GM12878 (cell line): ENCODE data around the gene FGGY. TPM values are rescaled to one million over a fixed set of nuclear protein-coding genes. Genes with fewer than 3 reads are reported as not detected.

Experiments
- ATAC-seq: fragments of 200-7000 bp; cut with Tn5 transposase; 3 replicates; pipeline ENCODE4 v1.9.1; 2020; ENCODE audit warnings: mild to moderate bottlenecking, moderate library complexity
- BruUV-seq: library from RNA; stranded (reverse); fragments of 400-500 nt; replicated peaks from 2 replicates; lab custom pipeline; 2021; lab: Mats Ljungman, UMichigan
- CTCF ChIA-PET: fragments of 300-600 bp; sonication (Branson Sonifier 250); formaldehyde crosslinking; extraction: SDS; loops from one replicate; lab custom pipeline; 2021; ENCODE audit warnings: inconsistent platforms; lab: Yijun Ruan, JAX
- POLR2A ChIA-PET: fragments of 350-600 bp; formaldehyde crosslinking; extraction: SDS; loops from one replicate; lab custom pipeline; 2021; ENCODE audit warnings: inconsistent platforms; lab: Charles Lee
- RAD21 ChIA-PET: fragments of 300-600 bp; sonication (Branson Sonifier 250); formaldehyde crosslinking; loops from one replicate; lab custom pipeline; 2023; ENCODE audit warnings: antibody characterized with exemption; ENCODE audit not compliant: unreplicated experiment; lab: Charles Lee
- SMC1A ChIA-PET: fragments of 300-600 bp; sonication (Branson Sonifier 250); formaldehyde crosslinking; loops from one replicate; lab custom pipeline; 2023; ENCODE audit not compliant: unreplicated experiment, uncharacterized antibody; lab: Charles Lee
- DNase-seq: peaks from one replicate; pipeline ENCODE4 v3.0.0-alpha.2; 2011; ENCODE audit warnings: low read depth, low spot score
- FAIRE-seq: peaks from 3 replicates; lab custom pipeline; 2011; peaks lifted over from hg19 to GRCh38; lab: Jason Lieb, UNC
- H2AFZ ChIP-seq: 2 replicates; pipeline ENCODE4 v1.6.0; 2011; ENCODE audit warnings: low read depth, low read length, control low read depth; ENCODE audit not compliant: control insufficient read depth
- H3K27ac ChIP-seq: 2 replicates; pipeline ENCODE4 v1.5.1; 2011; ENCODE audit warnings: control low read depth; ENCODE audit not compliant: control insufficient read depth, insufficient read depth
- H3K27me3 ChIP-seq, 2 experiments: replicated peaks in 1 of 2; 2 replicates each; pipeline versions ENCODE4 v1.6.0 to v1.6.1; 2011; ENCODE audit warnings: low read length in 1 of 2; ENCODE audit not compliant: control insufficient read depth in 2 of 2, insufficient read depth in 2 of 2
- H3K36me3 ChIP-seq, 2 experiments: 2 replicates each; pipeline ENCODE4 v1.5.1; 2011; ENCODE audit warnings: low read length in 1 of 2; ENCODE audit not compliant: control insufficient read depth in 2 of 2, insufficient read depth in 2 of 2
- H3K4me1 ChIP-seq: 2 replicates; pipeline ENCODE4 v1.6.1; 2011; ENCODE audit warnings: mild to moderate bottlenecking, low read length, moderate library complexity, mixed read lengths; ENCODE audit not compliant: control insufficient read depth, insufficient read depth
- H3K4me2 ChIP-seq: 2 replicates; pipeline ENCODE4 v1.6.0; 2011; ENCODE audit warnings: control low read depth; ENCODE audit not compliant: control insufficient read depth, insufficient read depth
- H3K4me3 ChIP-seq: fragments of 200-600 bp; sonication (generic); 2 replicates; pipeline ENCODE4 v1.5.1; 2016
- H3K79me2 ChIP-seq: 2 replicates; pipeline ENCODE4 v1.6.0; 2011; ENCODE audit warnings: low read length; ENCODE audit not compliant: control insufficient read depth, insufficient read depth
- H3K9ac ChIP-seq: 2 replicates; pipeline ENCODE4 v1.8.0; 2011; ENCODE audit warnings: low read length, control low read depth, mixed read lengths; ENCODE audit not compliant: control insufficient read depth, insufficient read depth
- H3K9me3 ChIP-seq: replicated peaks from 3 replicates; pipeline ENCODE4 v1.5.1; 2011; ENCODE audit warnings: mild to moderate bottlenecking, low read length; ENCODE audit not compliant: control insufficient read depth, insufficient read depth
- H4K20me1 ChIP-seq: 2 replicates; pipeline ENCODE4 v1.6.0; 2011; ENCODE audit not compliant: control insufficient read depth, insufficient read depth
- ASH2L ChIP-seq: fragments of 300-600, 200-600 bp; sonication (generic); IDR thresholded peaks from 2 replicates; pipeline ENCODE4 v1.6.1; 2017; ENCODE audit warnings: low read depth, mild to moderate bottlenecking, borderline replicate concordance
- POLR2AphosphoS2 ChIP-seq: IDR thresholded peaks from 2 replicates; pipeline ENCODE4 v1.6.1; 2011; ENCODE audit warnings: low read depth, mild to moderate bottlenecking, low read length, improper control_type of control experiment, moderate library complexity
- SREBF1 ChIP-seq: IDR thresholded peaks from 2 replicates; pipeline ENCODE4 v1.6.1; 2012; ENCODE audit warnings: mild to moderate bottlenecking, low read length
- SUPT20H ChIP-seq: IDR thresholded peaks from 2 replicates; pipeline ENCODE4 v1.6.1; 2011; ENCODE audit warnings: low read depth, mild to moderate bottlenecking, low read length, moderate library complexity, borderline replicate concordance; ENCODE audit not compliant: control insufficient read depth
- ZNF207 ChIP-seq: fragments of 450-650 bp; IDR thresholded peaks from 2 replicates; pipeline ENCODE4 v1.6.1; 2014; ENCODE audit warnings: antibody characterized with exemption, mild to moderate bottlenecking, borderline replicate concordance
- ZNF24 ChIP-seq: fragments of 450-650 bp; IDR thresholded peaks from 2 replicates; pipeline ENCODE4 v1.6.1; 2017; ENCODE audit warnings: antibody characterized with exemption, mild to moderate bottlenecking
- WGBS: methylation state at CpG from one replicate; pipeline ENCODE4 v1.1.6; 2016; ENCODE audit warnings: low lambda C conversion rate; ENCODE audit not compliant: insufficient replicate concordance, insufficient coverage; ENCODE audit errors: missing lambda C conversion rate; 5-methylcytosine and 5-hydroxymethylcytosine counted together
- in situ Hi-C: fragments of 300-500 bp; cut with MboI; formaldehyde crosslinking; loops from 9 replicates; pipeline ENCODE4 v1.14.3; 2018; ENCODE audit warnings: mixed read lengths
- intact Hi-C: fragments of 100-400 bp; cut with micrococcal nuclease; formaldehyde crosslinking; loops from one replicate; pipeline ENCODE4 v1.14.2; 2022; ENCODE audit not compliant: unreplicated experiment
- polyA plus RNA-seq, 11 experiments: library from polyadenylated mRNA; depleted of rRNA in 4 of 11; unstranded in 6 of 11; stranded (reverse) in 5 of 11; fragments of >200 nt; fragmentation: Nextera tagmentation in 4 of 11; fragmentation: Illumina TruSeq in 1 of 11; extraction: Ambion mirVana in 4 of 11; extraction: Trizol in 1 of 11; gene quantifications; 1 replicate in 1 of 11; 2 replicates in 10 of 11; pipeline versions ENCODE4 v1.2.1 to v1.2.3, GENCODE V29; 2011 to 2016; ENCODE audit warnings: inconsistent platforms in 2 of 11, missing spikeins in 2 of 11, low read depth in 1 of 11
- total RNA-seq, 4 experiments: library from RNA; depleted of rRNA in 3 of 4; stranded (reverse); fragments of >200 nt in 3 of 4; fragmentation: Illumina TruSeq in 1 of 4; extraction: Trizol in 1 of 4; gene quantifications; 2 replicates each; pipeline versions ENCODE4 v1.2.1 to v1.2.3, GENCODE V29; 2013 to 2021
- TF ChIP-seq, protein P1 (sequence below): IDR thresholded peaks from 2 replicates; pipeline ENCODE4 v1.6.1; 2011; ENCODE audit warnings: low read depth, mild to moderate bottlenecking, low read length, moderate library complexity, borderline replicate concordance; ENCODE audit errors: extremely low read depth
- TF ChIP-seq, protein P2 (sequence below): IDR thresholded peaks from 2 replicates; pipeline ENCODE4 v1.6.1; 2012; ENCODE audit warnings: low read depth, low read length, improper control_type of control experiment

Gene FGGY
- total and polyA plus RNA-seq, 10 of the 15 experiments (the other 5 are each of a cell fraction or from before 2014, with no cell fraction given): 6.2 to 11.9 (median 7.5) TPM

DNA sequence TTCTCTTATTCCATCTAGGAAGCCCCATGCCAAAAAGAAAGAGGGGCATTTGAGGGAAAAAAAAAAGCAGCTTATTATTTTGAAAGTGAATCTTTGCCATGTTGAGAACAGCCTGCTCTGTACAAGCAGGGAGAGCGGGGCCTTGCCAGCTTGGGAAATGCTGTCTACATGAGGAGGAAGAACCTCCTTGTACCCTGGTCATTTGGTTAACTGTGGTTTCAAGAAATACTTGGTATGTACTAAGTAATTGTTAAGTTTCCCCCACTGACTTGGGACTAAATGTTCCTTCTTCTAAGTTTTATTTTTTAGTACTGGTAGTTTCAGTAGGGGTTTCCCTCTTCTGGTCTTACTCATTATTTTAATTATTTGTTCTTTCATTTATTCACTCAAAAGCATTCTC, 373.8 kb downstream of the FGGY start:
- Histone ChIP-seq H3K4me2 (no peak overlapping the region), H3K27ac (no peak overlapping the region), H4K20me1 (no peaks in the 10 kb centered on the region), H3K36me3 (no peaks in the 10 kb centered on the region), H3K79me2 (no peaks in the 10 kb centered on the region), H2AFZ (no peak overlapping the region), H3K9me3 (no peaks in the 10 kb centered on the region), H3K4me3 (no peak overlapping the region), H3K27me3 (no peaks in the 10 kb centered on the region), H3K9ac (no peak overlapping the region)
- in situ Hi-C loops: no loop called here
- ChIA-PET POLR2A (no interaction called here), SMC1A (interaction anchor here (0.7 kb wide), 1 partner anchor 115 kb away, joined by 3 read pairs; no protein-coding TSS in a partner anchor), RAD21 (no interaction called here), CTCF (interaction anchor here (0.8 to 1.0 kb wide), 2 partner anchors 12 to 28 kb away, joined by 3 to 4 read pairs; no protein-coding TSS in a partner anchor)
- 43% methylated on average over 1 of the region's 1 CpG for WGBS
- no peak for DNase-seq
- no peak; the same call in 2 of the 3 replicates for ATAC-seq
- FAIRE-seq: no peak
- no TSS peak for BruUV-seq
- TF ChIP-seq, protein P1, sequence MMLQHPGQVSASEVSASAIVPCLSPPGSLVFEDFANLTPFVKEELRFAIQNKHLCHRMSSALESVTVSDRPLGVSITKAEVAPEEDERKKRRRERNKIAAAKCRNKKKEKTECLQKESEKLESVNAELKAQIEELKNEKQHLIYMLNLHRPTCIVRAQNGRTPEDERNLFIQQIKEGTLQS: no peak
- no peak for TF ChIP-seq POLR2AphosphoS2
- TF ChIP-seq, protein P2, sequence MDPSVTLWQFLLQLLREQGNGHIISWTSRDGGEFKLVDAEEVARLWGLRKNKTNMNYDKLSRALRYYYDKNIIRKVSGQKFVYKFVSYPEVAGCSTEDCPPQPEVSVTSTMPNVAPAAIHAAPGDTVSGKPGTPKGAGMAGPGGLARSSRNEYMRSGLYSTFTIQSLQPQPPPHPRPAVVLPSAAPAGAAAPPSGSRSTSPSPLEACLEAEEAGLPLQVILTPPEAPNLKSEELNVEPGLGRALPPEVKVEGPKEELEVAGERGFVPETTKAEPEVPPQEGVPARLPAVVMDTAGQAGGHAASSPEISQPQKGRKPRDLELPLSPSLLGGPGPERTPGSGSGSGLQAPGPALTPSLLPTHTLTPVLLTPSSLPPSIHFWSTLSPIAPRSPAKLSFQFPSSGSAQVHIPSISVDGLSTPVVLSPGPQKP: no peak
- TF ChIP-seq ZNF207: no peak
- TF ChIP-seq SUPT20H: no peak
- no peak for TF ChIP-seq ASH2L
- TF ChIP-seq ZNF24: peak; percentile 57; the same call in 1 of the 2 replicates
- no peak for TF ChIP-seq SREBF1
- TF ChIP-seq, all 136 proteins: peak for 1
- H3K4me1 ChIP-seq: no peaks in the 10 kb centered on the region; the same call in 1 of the 2 replicates
- intact Hi-C loops: no loop called here
